ENCODE results near the gene ERV3-1. TPM values are rescaled to one million over a fixed set of nuclear protein-coding genes. Genes with fewer than 3 reads are reported as not detected.
"Not testable (repeated sequence)": the region's sequence is repeated elsewhere in the genome, so short reads cannot be mapped to it uniquely, and the experiment has no call there.

ERV3-1 gene
- total and polyA plus RNA-seq, 2 experiments from 2014 or later, result 15.3 to 26.8 TPM

GRCh38 chr7:64951250-64951848, 55.1 kb downstream of the ERV3-1 start:
- Mint-ChIP-seq H3K36me3 (ENCODE audit: low read depth) (no peaks in the 10 kb centered on the region), H3K4me3 (no peak overlapping the region), H3K9me3 (peaks cover 8% of the 10 kb centered on the region), H3K4me1 (peaks cover 7% of the 10 kb centered on the region), H3K27me3 (ENCODE audit: insufficient read depth, low read depth, poor library complexity) (peaks cover 21% of the 10 kb centered on the region), H3K27ac (no peak overlapping the region)
- H3K27ac ChIP-seq (ENCODE audit: low read depth), result no peak overlapping the region
- DNase-seq (ENCODE audit: low spot score) (peak; percentile 75), ATAC-seq (no peak)
- no peak overlapping the region for H2AFZ ChIP-seq
- no peaks in the 10 kb centered on the region for H3K9me2 ChIP-seq (ENCODE audit: insufficient read depth)
- H3K79me2 ChIP-seq (replicated peaks; ENCODE audit: insufficient read depth), result no peaks in the 10 kb centered on the region
- peaks cover 31% of the 10 kb centered on the region for H3K27me3 ChIP-seq (ENCODE audit: insufficient read depth)
- H3K4me1 ChIP-seq (ENCODE audit: insufficient read depth), result no peaks in the 10 kb centered on the region
- no peaks in the 10 kb centered on the region for H3F3A ChIP-seq (replicated peaks; ENCODE audit: low read depth)
- no peaks in the 10 kb centered on the region for H3K36me3 ChIP-seq (ENCODE audit: insufficient read depth)
- no peak overlapping the region for H3K4me3 ChIP-seq
- no peak overlapping the region for H3K4me2 ChIP-seq
- no peaks in the 10 kb centered on the region for H4K20me1 ChIP-seq (replicated peaks; ENCODE audit: insufficient read depth)
- TF ChIP-seq CREB1 (CRISPR knock-in tag; IDR thresholded peaks at IDR 0.05; ENCODE audit: low read depth) (no peak), CTCF (conservative IDR thresholded peaks at IDR 0.05; ENCODE audit: low read depth in 2 of 2) (peak; percentile 71 to 88), STAT1 (IDR thresholded peaks at IDR 0.05; ENCODE audit: unreplicated experiment) (no peak), ETS1 (IDR thresholded peaks at IDR 0.05) (no peak)

- not testable (repeated sequence) for H3F3A ChIP-seq (replicated peaks; ENCODE audit: low read depth); H3K4me1 ChIP-seq (ENCODE audit: insufficient read depth); H3K36me3 ChIP-seq (ENCODE audit: insufficient read depth); H3K9me2 ChIP-seq (ENCODE audit: insufficient read depth); H3K79me2 ChIP-seq (replicated peaks; ENCODE audit: insufficient read depth); ATAC-seq; H3K36me3 Mint-ChIP-seq (ENCODE audit: low read depth); DNase-seq (ENCODE audit: low spot score); H4K20me1 ChIP-seq (replicated peaks; ENCODE audit: insufficient read depth); H3K4me3 ChIP-seq; H2AFZ ChIP-seq; H3K27ac Mint-ChIP-seq; H3K9me3 Mint-ChIP-seq; H3K4me3 Mint-ChIP-seq; H3K27ac ChIP-seq (ENCODE audit: low read depth); H3K4me1 Mint-ChIP-seq; H3K4me2 ChIP-seq
- peaks cover 21% of the 10 kb centered on the region for H3K27me3 Mint-ChIP-seq (ENCODE audit: insufficient read depth, low read depth, poor library complexity)
- H3K27me3 ChIP-seq (ENCODE audit: insufficient read depth), result peaks cover 35% of the 10 kb centered on the region
Observed at GRCh38 chr7:64950673-64951072, 55.8 kb downstream of the ERV3-1 start.

GRCh38 chr7:64948774-64949173, 57.7 kb downstream of the ERV3-1 start:
- not testable (repeated sequence) for H3K27ac Mint-ChIP-seq; H4K20me1 ChIP-seq (replicated peaks; ENCODE audit: insufficient read depth); ATAC-seq; H3K27ac ChIP-seq (ENCODE audit: low read depth); H3K9me2 ChIP-seq (ENCODE audit: insufficient read depth); H3K36me3 ChIP-seq (ENCODE audit: insufficient read depth); H3K4me3 Mint-ChIP-seq; H2AFZ ChIP-seq; H3K4me1 Mint-ChIP-seq; H3K4me1 ChIP-seq (ENCODE audit: insufficient read depth); H3K79me2 ChIP-seq (replicated peaks; ENCODE audit: insufficient read depth); DNase-seq (ENCODE audit: low spot score); H3K4me3 ChIP-seq; H3K36me3 Mint-ChIP-seq (ENCODE audit: low read depth); H3K9me3 Mint-ChIP-seq; H3K4me2 ChIP-seq; H3F3A ChIP-seq (replicated peaks; ENCODE audit: low read depth)
- H3K27me3 ChIP-seq (ENCODE audit: insufficient read depth), result peaks cover 35% of the 10 kb centered on the region
- H3K27me3 Mint-ChIP-seq (ENCODE audit: insufficient read depth, low read depth, poor library complexity), result peaks cover 23% of the 10 kb centered on the region

Measured in GM23338 (cell line).